DOHH2 (cell line): ENCODE results near the gene CSNK1G2.

Experiments
- H3F3A ChIP-seq: fragments of 200-600 bp; sonication (generic), shearing (Covaris generic); 2 replicates; pipeline ENCODE4 v1.6.0; 2016; ENCODE audit warnings: antibody characterized with exemption, mild to moderate bottlenecking; ENCODE audit not compliant: control insufficient read depth, insufficient read depth
- H3K27ac ChIP-seq: fragments of 200-600 bp; sonication (generic); 2 replicates; pipeline ENCODE4 v1.5.1; 2014; ENCODE audit warnings: low read depth, mild to moderate bottlenecking, low read length, moderate library complexity
- H3K27me3 ChIP-seq: fragments of 200-600 bp; sonication (generic); 2 replicates; pipeline ENCODE4 v1.6.1; 2014; ENCODE audit warnings: mild to moderate bottlenecking, low read length, mixed read lengths; ENCODE audit not compliant: control insufficient read depth
- H3K36me3 ChIP-seq: fragments of 200-600 bp; sonication (generic); 2 replicates; pipeline ENCODE4 v1.6.1; 2014; ENCODE audit warnings: mild to moderate bottlenecking, low read length, moderate library complexity, mixed read lengths; ENCODE audit not compliant: control insufficient read depth
- H3K4me1 ChIP-seq: fragments of 200-600 bp; sonication (generic); 2 replicates; pipeline ENCODE4 v1.6.1; 2014; ENCODE audit warnings: mild to moderate bottlenecking, low read length, mixed read lengths; ENCODE audit not compliant: control insufficient read depth
- H3K4me2 ChIP-seq: fragments of 200-600 bp; sonication (generic); 2 replicates; pipeline ENCODE4 v1.6.0; 2014; ENCODE audit warnings: mild to moderate bottlenecking, low read length, moderate library complexity
- H3K4me3 ChIP-seq: fragments of 200-600 bp; sonication (generic); 2 replicates; pipeline ENCODE4 v1.5.1; 2014; ENCODE audit warnings: mild to moderate bottlenecking, low read length, mixed read lengths
- H3K79me2 ChIP-seq: fragments of 200-600 bp; sonication (generic); 2 replicates; pipeline ENCODE4 v1.6.1; 2014; ENCODE audit warnings: mild to moderate bottlenecking, low read length, mixed read lengths; ENCODE audit not compliant: control insufficient read depth
- H3K9me2 ChIP-seq: fragments of 200-600 bp; sonication (generic); replicated peaks from 2 replicates; pipeline ENCODE4 v1.6.1; 2014; ENCODE audit warnings: mild to moderate bottlenecking, low read length, mixed read lengths; ENCODE audit not compliant: control insufficient read depth
- H3K9me3 ChIP-seq: fragments of 200-600 bp; sonication (generic); 2 replicates; pipeline ENCODE4 v1.6.1; 2014; ENCODE audit warnings: antibody characterized with exemption, low read length, mixed read lengths; ENCODE audit not compliant: control insufficient read depth, insufficient read depth
- H4K20me1 ChIP-seq: fragments of 200-600 bp; sonication (generic); 2 replicates; pipeline ENCODE4 v1.6.0; 2014; ENCODE audit warnings: low read depth, mild to moderate bottlenecking, antibody characterized with exemption, low read length, moderate library complexity; ENCODE audit not compliant: control insufficient read depth, insufficient read depth
- EZH2phosphoT487 ChIP-seq: fragments of 200-600 bp; sonication (generic); IDR thresholded peaks from 2 replicates; pipeline ENCODE4 v1.6.1; 2017; ENCODE audit warnings: borderline replicate concordance, mild to moderate bottlenecking, antibody characterized with exemption, low read length, moderate library complexity, mixed read lengths
- TF ChIP-seq, protein P1 (sequence below): fragments of 200-600 bp; sonication (generic); IDR thresholded peaks from one replicate; pipeline ENCODE4 v1.5.1; 2014; ENCODE audit warnings: antibody characterized with exemption, mild to moderate bottlenecking, low read depth, low read length; ENCODE audit not compliant: poor library complexity, severe bottlenecking

Gene CSNK1G2

DNA sequence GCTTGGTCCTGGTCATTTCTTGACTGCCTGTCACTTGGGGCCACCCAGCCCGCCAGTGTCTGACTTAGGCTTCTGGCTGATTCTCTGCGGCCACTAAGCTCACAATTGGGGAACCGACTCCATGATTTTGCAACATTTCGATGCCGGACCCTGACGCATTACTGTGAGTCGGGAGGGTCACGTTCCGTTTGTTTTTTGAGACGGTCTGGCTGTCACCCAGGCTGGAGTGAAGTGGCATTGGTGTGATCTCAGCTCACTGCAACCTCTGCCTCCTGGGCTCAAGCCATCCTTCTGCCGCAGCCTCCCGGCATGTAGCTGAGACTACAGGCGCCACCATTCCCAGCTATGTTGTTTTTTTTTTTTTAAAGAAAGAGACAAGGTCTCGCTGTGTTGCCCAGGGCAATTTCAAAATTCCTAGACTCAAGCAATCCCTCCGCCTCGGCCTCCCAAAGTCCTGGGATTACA is 39.0 kb upstream of the CSNK1G2 start:
- H3K9me3 ChIP-seq: no peaks in the 10 kb centered on the region
- peaks cover 6% of the 10 kb centered on the region for H3K36me3 ChIP-seq
- peaks cover 52% of the 10 kb centered on the region for H3K4me1 ChIP-seq
- H3K27ac ChIP-seq: no peak overlapping the region
- no peaks in the 10 kb centered on the region; the same call in 1 of the 2 replicates for H4K20me1 ChIP-seq
- peaks cover 15% of the 10 kb centered on the region for H3K79me2 ChIP-seq
- H3K27me3 ChIP-seq: no peaks in the 10 kb centered on the region
- no peaks in the 10 kb centered on the region for H3K9me2 ChIP-seq
- H3F3A ChIP-seq: peaks cover 29% of the 10 kb centered on the region
- no peak overlapping the region for H3K4me3 ChIP-seq
- H3K4me2 ChIP-seq: no peak overlapping the region
- TF ChIP-seq, protein P1, sequence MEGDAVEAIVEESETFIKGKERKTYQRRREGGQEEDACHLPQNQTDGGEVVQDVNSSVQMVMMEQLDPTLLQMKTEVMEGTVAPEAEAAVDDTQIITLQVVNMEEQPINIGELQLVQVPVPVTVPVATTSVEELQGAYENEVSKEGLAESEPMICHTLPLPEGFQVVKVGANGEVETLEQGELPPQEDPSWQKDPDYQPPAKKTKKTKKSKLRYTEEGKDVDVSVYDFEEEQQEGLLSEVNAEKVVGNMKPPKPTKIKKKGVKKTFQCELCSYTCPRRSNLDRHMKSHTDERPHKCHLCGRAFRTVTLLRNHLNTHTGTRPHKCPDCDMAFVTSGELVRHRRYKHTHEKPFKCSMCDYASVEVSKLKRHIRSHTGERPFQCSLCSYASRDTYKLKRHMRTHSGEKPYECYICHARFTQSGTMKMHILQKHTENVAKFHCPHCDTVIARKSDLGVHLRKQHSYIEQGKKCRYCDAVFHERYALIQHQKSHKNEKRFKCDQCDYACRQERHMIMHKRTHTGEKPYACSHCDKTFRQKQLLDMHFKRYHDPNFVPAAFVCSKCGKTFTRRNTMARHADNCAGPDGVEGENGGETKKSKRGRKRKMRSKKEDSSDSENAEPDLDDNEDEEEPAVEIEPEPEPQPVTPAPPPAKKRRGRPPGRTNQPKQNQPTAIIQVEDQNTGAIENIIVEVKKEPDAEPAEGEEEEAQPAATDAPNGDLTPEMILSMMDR: no peak
- no peak for TF ChIP-seq EZH2phosphoT487

GRCh38 chr19:1902923-1903322 is 38.0 kb upstream of the CSNK1G2 start:
- no peak overlapping the region for H3K4me3 ChIP-seq
- H3K27ac ChIP-seq: no peak overlapping the region
- H3K9me2 ChIP-seq: no peaks in the 10 kb centered on the region
- no peak for TF ChIP-seq EZH2phosphoT487
- TF ChIP-seq, protein P1: no peak
- no peaks in the 10 kb centered on the region for H3K27me3 ChIP-seq
- peaks cover 28% of the 10 kb centered on the region for H3F3A ChIP-seq
- no peaks in the 10 kb centered on the region for H3K9me3 ChIP-seq
- H3K79me2 ChIP-seq: peaks cover 24% of the 10 kb centered on the region
- H3K4me2 ChIP-seq: peak overlapping the region; percentile 95
- H3K36me3 ChIP-seq: peaks cover 6% of the 10 kb centered on the region
- peaks cover 42% of the 10 kb centered on the region for H3K4me1 ChIP-seq
- no peaks in the 10 kb centered on the region; the same call in 1 of the 2 replicates for H4K20me1 ChIP-seq

DNA sequence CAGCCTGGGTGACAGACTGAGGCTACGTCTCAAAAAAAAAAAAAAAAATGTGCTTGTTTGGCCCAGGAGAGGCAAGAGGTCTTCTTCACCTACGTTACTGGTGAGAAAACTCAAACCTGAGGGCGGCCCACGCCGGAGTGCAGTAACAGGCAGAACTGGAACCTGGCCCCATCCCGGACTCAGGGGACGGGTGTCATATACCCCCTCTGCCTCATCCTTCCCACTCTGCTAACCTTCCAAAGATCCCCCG is 36.2 kb upstream of the CSNK1G2 start:
- Histone ChIP-seq H3K79me2 (peaks cover 43% of the 10 kb centered on the region), H3K27ac (peak overlapping the region; percentile 59), H3K36me3 (peaks cover 6% of the 10 kb centered on the region), H3F3A (peaks cover 19% of the 10 kb centered on the region), H3K9me2 (no peaks in the 10 kb centered on the region), H3K4me2 (peak overlapping the region; percentile 95), H3K27me3 (no peaks in the 10 kb centered on the region), H4K20me1 (no peaks in the 10 kb centered on the region; the same call in 1 of the 2 replicates), H3K9me3 (no peaks in the 10 kb centered on the region), H3K4me1 (peaks cover 31% of the 10 kb centered on the region), H3K4me3 (peak overlapping the region; percentile 90)
- TF ChIP-seq, protein P1: no peak
- TF ChIP-seq EZH2phosphoT487: no peak
